Choroid plexus epithelial cell (primary cell): ENCODE results near the gene KRT13.

Experiments
- DNase-seq: peaks from one replicate; pipeline ENCODE4 v3.0.0-alpha.2; 2010; ENCODE audit warnings: low read depth
- H3K4me3 ChIP-seq: 2 replicates; pipeline ENCODE4 v1.5.1; 2011; ENCODE audit warnings: low read depth, mild to moderate bottlenecking, control low read depth, low read length, moderate library complexity
- CTCF ChIP-seq: conservative IDR thresholded peaks from 2 replicates; pipeline ENCODE4 v1.5.1; 2011; ENCODE audit warnings: low read depth, mild to moderate bottlenecking, control low read depth, inconsistent platforms, low read length, moderate library complexity

The KRT13 gene

GRCh38 chr17:41467561-41467960 is 37.9 kb downstream of the KRT13 start:
- no peak for TF ChIP-seq CTCF
- H3K4me3 ChIP-seq = no peak overlapping the region
- no peak for DNase-seq

GRCh38 chr17:41466988-41467387 is 38.4 kb downstream of the KRT13 start, which contains the start of gene KRT32:
Gene KRT32 (minus strand): TSS chr17:41467386. CDS start chr17:41467325, 61 bp downstream.
- no peak within 1 kb of the TSS for H3K4me3 ChIP-seq
- TF ChIP-seq CTCF = no peak
- DNase-seq = no peak

- DNase-seq = peak; percentile 69
- no peak for TF ChIP-seq CTCF
- no peak overlapping the region for H3K4me3 ChIP-seq
These were observed 40.7 kb downstream of the KRT13 start for GRCh38 chr17:41464682-41465081.

GRCh38 chr17:41464173-41464572 is 41.2 kb downstream of the KRT13 start:
- DNase-seq = no peak
- no peak for TF ChIP-seq CTCF
- H3K4me3 ChIP-seq = no peak overlapping the region

- H3K4me3 ChIP-seq = no peak overlapping the region
- TF ChIP-seq CTCF = no peak
- DNase-seq = no peak
These were observed 41.7 kb downstream of the KRT13 start for GRCh38 chr17:41463746-41464145.

GRCh38 chr17:41462705-41463104 is 42.7 kb downstream of the KRT13 start:
- no peak for DNase-seq
- TF ChIP-seq CTCF = no peak
- H3K4me3 ChIP-seq = no peak overlapping the region

GRCh38 chr17:41457676-41458075 is 47.7 kb downstream of the KRT13 start:
- no peak overlapping the region for H3K4me3 ChIP-seq
- no peak for TF ChIP-seq CTCF
- DNase-seq = no peak
